GM12875 (cell line): ENCODE data around the gene ZBTB7C.

Experiments
- H3K4me3 ChIP-seq: one replicate; pipeline ENCODE4 v1.5.1; 2011; ENCODE audit warnings: low read depth, low read length, control low read depth
- TF ChIP-seq, protein P1 (sequence below): IDR thresholded peaks from 2 replicates; pipeline ENCODE4 v1.5.1; 2011; ENCODE audit warnings: low read depth, mild to moderate bottlenecking, control low read depth, inconsistent platforms, low read length, moderate library complexity, borderline replicate concordance; ENCODE audit not compliant: insufficient read depth

ZBTB7C gene

DNA sequence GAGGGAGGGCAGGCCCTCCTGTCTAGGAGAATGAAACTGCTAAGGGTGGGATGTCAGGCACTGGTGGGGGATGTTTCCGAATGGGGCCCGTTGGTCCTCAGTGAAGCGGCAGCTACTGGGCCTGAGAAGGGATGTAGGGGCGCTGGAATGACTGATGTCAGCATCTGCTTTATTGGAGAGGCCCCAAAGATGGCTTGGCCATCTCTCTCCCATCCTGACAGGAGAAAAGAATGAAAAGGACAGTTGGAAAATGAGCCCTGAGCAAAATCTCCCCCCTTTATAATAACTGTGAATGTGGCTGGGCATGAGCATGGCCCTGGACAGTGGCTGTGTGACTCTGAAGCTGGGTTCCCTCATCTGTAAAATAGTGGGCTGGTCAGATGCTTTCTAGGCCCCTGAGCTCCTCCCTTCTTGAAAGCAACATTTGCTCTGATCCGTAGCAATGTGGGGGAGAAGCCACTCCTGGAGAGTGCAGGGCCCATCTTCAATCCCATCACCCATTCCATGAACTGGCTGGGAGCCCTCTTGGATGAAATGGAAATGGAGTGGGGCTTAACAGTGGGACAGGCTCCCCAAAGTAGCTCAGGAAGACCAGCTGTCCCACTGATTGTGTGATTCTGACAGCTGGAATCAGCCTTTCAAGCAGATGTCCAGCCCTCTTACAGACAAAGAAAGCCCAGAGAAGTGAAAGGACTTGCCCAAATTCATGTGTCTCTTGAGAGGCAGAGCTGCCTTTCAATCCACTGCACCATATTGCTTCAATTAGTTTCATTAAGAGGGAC is 246.0 kb downstream of the ZBTB7C start:
- no peak overlapping the region for H3K4me3 ChIP-seq
- TF ChIP-seq, protein P1, sequence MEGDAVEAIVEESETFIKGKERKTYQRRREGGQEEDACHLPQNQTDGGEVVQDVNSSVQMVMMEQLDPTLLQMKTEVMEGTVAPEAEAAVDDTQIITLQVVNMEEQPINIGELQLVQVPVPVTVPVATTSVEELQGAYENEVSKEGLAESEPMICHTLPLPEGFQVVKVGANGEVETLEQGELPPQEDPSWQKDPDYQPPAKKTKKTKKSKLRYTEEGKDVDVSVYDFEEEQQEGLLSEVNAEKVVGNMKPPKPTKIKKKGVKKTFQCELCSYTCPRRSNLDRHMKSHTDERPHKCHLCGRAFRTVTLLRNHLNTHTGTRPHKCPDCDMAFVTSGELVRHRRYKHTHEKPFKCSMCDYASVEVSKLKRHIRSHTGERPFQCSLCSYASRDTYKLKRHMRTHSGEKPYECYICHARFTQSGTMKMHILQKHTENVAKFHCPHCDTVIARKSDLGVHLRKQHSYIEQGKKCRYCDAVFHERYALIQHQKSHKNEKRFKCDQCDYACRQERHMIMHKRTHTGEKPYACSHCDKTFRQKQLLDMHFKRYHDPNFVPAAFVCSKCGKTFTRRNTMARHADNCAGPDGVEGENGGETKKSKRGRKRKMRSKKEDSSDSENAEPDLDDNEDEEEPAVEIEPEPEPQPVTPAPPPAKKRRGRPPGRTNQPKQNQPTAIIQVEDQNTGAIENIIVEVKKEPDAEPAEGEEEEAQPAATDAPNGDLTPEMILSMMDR: no peak

GRCh38 chr18:48161911-48162698 is 247.1 kb downstream of the ZBTB7C start:
- TF ChIP-seq, protein P1: no peak
- peak overlapping the region; percentile 26 for H3K4me3 ChIP-seq

DNA sequence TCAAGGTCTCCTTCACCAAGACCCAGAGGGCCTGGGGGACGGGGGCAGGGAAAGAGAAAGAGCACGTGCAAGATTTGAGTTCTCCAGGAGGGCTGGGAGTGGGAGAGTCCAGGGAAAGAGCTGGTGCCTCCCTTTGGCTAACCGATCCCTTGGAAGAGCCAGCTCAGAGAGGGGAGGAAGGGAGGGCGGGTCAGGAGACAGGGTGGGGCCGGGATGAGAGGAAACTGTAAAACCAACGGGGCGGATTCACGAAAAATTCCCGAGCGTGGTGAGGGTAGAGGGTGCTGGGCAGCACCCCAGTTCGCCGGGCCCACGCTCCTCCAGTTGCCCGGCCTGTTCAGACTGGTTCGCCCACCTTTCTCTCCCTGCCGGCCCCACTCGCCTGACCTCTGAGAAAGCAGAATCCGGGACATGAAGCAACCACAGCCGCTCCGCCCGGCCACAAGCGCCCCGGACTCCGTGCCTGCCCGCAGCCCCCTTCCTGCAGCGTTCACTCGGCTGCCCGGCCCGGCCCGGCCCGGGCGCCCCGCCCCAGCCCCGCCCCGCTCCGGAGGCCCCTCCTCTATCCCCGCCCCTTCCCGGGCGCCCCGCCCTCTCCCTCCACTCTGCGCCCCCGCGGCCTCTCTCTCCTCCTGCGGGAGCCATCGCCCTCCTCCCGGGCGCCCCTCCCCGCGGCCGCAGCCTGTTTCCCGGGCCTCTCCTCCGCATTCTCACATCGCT is 247.8 kb downstream of the ZBTB7C start:
- TF ChIP-seq, protein P1: no peak
- H3K4me3 ChIP-seq: peak overlapping the region; percentile 26

GRCh38 chr18:48160622-48161021 is 248.6 kb downstream of the ZBTB7C start:
- TF ChIP-seq, protein P1: no peak
- H3K4me3 ChIP-seq: no peak overlapping the region

DNA sequence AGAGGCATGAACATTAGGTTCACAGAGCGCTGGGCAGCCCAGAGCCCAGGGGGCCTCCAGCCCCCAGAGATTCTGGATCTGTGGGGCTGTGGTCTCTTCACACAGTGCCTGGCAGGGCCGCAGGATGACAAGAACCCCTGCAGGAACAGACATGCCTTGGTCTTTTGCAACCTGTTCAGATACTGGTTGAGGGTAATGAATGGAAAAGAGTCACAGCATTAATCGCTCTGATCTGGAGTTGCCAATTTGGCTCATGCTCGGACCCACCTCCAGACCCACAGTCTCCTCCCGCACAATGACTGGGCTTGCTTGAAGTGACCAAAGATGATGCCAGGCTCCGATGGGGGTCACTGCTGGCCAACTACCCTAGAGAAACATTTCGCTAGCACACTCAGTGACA is 249.4 kb downstream of the ZBTB7C start:
- no peak overlapping the region for H3K4me3 ChIP-seq
- TF ChIP-seq, protein P1: no peak

DNA sequence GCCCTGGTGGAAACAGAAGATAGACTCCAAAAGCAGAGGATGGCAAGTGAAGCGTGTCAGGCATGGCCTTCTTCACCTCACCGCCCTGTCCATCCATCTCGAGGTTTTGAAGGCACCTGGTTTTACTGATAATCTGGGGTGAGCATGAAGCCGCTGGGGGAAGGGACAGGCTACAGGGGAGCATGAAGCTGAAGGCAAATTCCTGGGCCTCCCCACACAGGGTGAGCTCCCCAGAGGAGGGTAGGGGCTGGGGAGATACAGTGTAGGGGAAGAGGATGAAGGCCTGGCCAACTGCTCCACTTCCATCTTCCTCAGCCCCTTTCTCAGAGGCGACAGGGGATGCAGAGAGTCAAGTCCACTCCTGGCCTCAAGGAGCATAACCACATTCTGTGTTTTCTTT is 250.5 kb downstream of the ZBTB7C start:
- TF ChIP-seq, protein P1: no peak
- no peak overlapping the region for H3K4me3 ChIP-seq
